IMR-90 (cell line): Measurements from ENCODE around the gene LRRC1.

ENCODE experiments used
- BHLHE40 ChIP-seq: fragments of 150-350 bp; IDR thresholded peaks from 2 replicates; pipeline ENCODE4 v1.6.1; 2016; ENCODE audit warnings: mild to moderate bottlenecking, low read depth, low read length
- CTCF ChIP-seq: conservative IDR thresholded peaks from 2 replicates; pipeline ENCODE4 v1.5.1; 2012; ENCODE audit warnings: mild to moderate bottlenecking, low read depth, low read length, improper control_type of control experiment
- MAFK ChIP-seq: IDR thresholded peaks from 2 replicates; pipeline ENCODE4 v1.6.1; 2012; ENCODE audit warnings: low read depth, low read length, improper control_type of control experiment
- POLR2A ChIP-seq: IDR thresholded peaks from 2 replicates; pipeline ENCODE4 v1.6.1; 2012; ENCODE audit warnings: mild to moderate bottlenecking, low read depth, low read length
- SMC3 ChIP-seq: fragments of 150-350 bp; IDR thresholded peaks from 2 replicates; pipeline ENCODE4 v1.6.1; 2016; ENCODE audit warnings: low read depth, mild to moderate bottlenecking, antibody characterized with exemption, low read length, moderate library complexity

GRCh38 chr6:53767941-53768340, 26.9 kb upstream of the LRRC1 start:
- no peak for TF ChIP-seq POLR2A
- TF ChIP-seq CTCF = no peak
- no peak for TF ChIP-seq BHLHE40
- no peak for TF ChIP-seq SMC3
- TF ChIP-seq MAFK = no peak
